Measurements from ENCODE around the gene FAM107B.

The FAM107B gene

DNA sequence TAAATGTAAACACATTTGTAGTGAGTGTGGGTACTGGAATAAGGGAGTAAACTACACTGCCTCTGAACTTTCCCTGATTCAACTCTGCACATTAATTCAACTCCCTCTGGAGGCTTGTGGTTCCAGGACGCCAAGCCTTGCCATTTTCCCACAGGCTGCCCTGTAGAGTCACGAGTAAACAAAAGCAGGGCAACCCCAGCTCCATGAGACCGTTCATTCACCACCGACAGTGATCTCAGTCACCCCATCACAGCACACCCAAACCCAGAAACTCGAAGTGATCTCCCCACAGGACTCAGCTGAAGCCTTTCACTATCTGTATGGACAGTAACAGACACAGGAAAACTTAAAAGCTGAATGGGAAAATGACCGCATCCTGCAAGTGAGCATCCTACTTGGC, 225.2 kb downstream of the FAM107B start:
- DNase-seq: no peak

DNA sequence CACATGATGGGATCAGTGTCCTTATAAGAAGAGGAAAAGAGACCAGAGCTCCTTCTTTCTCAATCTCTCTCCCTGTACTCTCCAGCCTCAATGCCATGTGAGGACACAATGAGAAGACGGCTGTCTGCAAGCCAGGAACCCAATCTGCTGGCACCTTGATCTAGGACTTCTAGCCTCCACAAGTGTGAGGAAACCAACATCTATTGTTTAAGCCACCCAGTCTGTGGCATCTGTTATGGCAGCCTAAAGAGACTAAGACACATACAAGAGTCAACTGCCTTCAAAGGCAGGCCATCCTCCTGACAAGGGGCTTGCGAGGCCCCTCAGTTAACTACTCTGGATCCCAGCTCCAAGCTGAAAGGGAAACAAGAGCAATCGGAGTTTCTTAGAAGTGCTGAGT, 225.7 kb downstream of the FAM107B start:
- DNase-seq: no peak

DNA sequence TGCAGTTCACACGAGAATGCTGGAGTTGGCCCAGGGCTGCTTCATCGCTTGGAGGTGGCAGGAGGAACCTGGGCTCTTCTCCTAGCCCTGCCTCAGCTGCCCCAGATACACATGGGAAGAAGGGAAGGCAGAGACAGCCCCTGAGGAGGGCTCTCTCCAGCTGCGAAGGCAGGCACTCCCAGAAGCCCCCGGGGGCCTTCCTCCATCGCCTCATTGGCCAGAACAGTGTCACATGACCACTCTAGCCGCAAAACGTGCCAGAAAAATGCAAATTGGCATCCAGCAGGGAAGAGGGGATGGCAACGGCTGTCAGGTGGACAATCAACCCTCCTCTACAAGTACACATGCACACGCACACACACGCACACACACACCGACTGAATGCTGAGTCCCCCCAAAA, 226.2 kb downstream of the FAM107B start:
- DNase-seq: no peak

DNA sequence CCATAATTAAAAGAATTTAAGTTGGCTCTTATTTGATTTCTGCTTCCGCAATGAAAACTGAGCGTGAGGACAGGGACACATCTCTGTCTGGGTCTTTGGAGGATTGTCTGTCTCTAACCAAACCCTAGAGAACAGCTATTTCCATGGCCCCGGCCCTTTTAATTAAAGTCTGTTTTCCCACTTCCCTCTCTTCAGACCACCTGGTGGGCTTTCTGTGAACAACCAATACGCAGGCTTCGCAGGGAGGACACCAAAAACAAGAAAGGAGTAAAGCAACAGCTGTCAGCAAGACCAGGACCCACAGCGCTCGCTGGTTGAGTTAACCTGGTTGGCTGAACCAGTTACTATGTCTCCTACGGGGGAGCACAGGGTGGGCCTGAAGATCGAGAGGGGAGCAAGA, 226.9 kb downstream of the FAM107B start:
- DNase-seq: no peak

DNA sequence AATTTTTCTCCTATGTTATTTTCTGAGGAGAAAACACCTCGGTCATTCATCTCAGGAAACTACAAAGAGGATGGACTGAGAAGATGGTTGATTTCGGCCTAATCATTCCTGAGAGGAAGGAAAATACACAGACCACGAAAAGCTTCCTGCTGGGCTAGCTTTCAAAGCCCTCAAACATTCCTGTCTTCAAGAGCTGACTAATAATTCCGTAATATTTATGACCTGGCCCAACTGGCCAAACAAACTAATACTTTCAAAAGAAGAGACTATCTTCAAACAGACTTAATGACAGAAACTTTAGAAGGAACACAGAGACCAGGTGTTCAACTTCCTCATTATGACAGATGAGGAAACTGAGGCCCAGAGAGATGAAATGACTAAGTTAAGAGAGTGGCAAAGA, 228.9 kb downstream of the FAM107B start:
- DNase-seq: no peak

DNA sequence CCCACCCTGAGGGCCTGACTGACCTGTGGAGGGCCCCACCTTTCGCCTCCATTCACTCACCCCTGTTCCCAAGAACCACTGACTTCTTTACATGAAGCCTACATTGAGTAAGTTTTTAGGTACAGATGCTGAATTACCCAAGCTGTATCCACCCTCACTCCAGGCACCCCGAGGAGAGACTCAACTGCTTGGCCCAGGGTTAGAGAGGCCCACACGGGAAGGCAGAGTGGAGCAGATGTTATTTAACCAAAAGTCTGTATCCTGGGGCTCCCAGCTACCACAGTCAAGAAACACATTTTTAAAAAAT, 230.8 kb downstream of the FAM107B start:
- DNase-seq: no peak

DNA sequence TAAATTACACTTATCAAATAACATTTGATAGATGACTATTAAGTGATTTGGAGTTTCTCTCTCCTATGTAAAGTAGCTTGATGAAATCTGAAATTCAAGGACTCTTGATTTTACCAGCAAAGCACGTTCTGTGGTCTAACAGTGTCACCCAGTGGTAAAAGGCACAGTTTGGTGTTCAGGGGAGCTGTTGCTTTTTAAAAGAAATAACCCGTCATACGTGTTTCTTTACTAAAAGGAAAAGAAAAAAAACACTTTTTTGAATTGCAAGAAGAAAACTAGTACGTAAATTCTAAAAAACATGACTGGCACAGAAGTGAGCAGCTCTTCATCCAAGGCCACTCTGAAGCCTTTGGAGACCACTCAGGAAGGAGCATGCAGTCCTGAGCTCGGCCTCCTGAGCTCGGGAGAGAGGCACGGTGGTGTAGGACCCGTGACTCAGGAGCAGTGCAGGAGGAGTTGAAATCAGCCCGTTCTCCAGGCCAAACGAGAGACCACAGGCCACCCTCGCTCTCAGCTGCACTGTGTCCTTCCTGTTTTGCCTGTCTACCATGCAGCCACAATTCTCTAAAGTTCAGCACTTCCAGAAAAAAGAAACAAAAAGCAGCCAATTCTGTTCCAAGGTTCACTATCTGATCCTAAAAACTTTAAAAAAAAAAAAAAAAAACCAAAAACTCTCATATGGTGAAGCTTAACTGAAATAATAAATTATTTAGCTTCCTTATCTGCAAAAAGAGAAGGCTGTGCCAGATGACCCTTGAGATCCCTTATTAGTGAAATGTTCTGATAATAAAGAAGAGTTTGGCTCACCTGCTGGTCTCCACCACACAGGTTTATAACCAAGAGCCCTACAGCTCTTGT, 231.4 kb downstream of the FAM107B start:
- DNase-seq: no peak

DNA sequence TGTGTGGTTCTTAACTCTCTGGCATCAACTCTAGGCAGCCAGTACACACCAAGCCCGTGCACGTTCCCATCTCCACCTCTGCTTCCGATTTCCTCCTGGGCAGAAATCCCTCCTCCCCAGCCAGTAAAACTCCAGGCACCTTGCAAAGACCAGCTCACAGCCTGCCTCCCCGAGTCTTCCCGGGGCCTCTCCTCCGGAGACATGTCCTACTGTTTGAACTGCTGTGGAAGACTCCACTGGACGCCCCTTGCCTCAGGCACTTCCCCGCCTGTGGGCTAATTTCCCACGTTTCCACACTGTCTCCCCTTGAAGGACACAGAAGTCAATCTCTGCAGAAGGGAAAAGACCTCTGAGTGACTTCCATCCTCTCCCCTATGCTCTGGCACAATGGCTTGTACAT, 233.3 kb downstream of the FAM107B start:
- no peak for DNase-seq

DNA sequence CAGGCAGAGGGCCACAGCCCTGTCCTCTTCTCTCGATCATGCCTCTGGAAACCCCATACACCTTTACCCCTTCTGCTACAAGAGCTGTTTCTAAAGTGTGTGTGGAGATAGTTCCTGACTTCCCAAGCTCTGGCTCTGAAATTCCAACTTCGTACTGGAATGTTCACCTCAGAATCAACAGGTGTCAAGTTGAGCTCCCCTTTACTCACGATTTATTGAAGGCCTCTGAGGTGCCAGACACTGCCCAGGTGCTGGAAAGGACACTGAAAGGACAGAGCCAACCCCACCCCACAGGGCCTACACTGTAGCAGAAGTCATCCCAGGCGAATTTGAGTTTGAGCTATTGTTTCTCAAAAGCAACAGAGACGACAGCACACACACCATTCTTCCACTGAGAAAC, 234.1 kb downstream of the FAM107B start:
- no peak for DNase-seq

DNA sequence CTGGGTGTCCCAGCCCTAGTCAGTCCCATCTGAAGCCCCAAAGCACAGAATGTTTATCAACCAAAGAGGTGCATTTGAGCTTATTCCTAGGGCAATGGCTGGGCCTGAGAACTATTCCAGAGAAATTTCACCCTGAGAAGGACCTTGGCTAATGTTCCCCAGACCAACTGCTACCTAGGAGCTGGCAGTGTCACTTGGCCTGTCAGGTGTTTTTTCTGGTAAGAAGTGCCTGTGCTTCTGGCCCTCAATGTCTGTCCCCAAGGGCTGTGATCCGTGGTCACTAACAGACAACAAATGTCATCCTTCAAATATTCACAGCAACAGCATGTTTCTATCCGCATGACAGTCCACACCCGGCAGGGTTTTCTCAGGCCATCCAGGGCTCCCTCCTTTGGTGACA, 234.6 kb downstream of the FAM107B start:
- no peak for DNase-seq

DNA sequence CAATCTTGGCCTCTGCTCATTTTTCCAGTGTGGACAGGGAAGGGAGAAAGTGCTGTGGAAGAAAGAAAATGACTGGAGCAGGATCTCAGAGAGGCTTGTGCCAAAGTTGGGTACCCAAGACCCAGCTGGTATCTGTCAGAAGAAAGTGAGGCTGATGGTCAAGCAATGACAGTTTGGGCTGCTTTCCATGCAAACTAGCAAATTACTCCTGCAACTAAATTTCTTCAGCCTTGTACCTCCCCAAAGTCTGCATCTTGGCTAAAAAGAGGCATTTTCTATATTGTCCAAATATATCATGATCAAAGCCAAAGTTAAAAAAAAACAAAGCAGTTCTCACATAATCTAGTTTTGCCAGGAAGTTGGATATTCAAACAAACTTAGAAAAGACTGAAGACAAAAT, 235.5 kb downstream of the FAM107B start:
- no peak for DNase-seq

DNA sequence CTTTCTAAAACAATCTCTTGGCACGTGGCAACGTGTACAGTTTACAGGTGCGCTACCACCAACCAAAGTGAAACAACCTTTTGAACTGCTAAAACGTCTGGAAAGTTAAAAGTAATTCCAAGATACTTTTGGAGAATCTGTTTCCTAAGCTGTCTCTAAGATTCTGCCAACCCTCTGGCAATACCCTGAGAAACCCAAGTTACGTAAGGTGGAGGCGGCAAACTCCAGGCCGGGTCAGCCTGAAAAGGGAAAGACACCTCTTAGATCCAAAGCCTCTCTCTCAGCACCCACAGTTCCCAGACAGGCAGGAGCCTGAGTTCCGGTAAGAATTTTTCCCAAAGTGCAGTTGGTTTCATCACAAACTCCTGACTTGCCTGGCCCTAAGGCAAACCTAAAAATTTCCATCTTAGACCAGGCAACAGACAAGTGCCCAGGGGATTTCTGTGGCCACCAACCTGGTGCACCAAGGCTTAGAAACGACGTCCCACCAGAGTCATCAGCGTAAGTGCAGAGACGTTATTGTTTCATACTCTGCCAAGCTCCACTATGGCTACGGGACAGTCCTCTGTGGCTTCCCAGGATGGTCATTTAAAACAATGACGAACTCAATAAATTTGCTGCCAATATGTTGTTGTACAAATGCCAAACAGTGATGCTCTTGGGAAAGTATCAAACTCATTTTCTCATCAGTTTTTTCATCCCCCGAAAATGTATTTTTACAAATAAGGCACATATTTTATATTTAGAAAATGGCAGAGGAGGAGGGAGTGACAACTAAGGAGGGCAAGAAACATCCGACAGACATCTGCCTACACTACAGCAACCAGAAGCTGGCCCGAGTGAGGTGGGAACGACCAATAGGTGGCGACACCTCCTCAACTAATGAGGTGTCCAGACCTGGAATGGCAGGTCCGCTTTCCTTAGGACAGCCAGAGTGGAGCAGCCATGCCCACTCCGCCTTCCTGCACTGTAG, 238.2 kb downstream of the FAM107B start:
- peak; percentile 1 to 63 for DNase-seq

DNA sequence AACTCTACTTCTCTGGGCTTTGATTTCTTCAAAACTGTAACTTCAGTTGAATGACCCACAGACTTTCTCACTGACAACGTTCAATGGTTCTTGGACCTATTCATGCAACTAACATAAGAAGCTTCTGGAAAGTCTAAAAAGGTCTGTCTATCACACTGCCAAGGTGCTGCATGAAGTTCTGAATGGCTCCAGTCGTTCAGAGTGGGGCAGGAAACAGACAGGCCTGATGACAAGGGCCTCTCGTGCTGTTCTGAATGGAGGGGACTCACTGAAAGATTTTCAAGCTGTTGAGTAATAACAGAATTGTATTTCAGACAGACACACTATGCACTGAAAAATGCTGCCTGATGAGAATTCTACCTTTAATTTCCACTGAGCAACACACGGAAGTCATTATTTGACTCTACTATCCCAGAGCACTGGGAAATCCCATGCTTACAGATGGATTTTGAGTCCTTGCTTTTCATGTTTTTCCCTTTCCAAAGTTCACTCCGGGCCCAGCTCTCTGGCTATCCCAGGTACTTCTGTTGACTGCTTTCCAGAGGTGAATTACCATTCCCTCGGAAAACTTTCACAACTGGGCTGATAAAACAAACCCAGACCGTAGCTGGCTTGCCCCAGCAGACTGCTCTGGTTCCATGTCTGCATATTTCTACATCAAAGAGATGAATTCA, 239.1 kb downstream of the FAM107B start:
- no peak for DNase-seq

DNA sequence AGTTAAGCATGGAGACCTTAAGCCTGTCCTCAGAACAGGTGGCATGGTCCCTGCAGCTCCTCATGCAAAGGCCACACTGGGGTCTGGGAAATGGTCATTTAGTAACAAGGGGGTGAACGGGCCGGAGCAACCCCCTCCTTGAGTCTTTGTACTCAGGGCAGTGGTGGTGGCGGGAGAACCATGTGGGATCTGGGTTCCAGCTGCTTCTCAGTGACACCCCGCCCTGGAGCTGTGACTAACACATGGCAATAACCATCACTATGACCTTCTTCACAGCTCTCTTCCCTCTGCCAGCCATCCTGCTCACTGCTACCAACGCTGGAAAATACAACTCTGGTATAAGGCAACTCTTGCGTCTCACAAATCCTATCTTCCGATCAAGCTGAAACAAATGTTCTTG, 240.5 kb downstream of the FAM107B start:
- DNase-seq: no peak

DNA sequence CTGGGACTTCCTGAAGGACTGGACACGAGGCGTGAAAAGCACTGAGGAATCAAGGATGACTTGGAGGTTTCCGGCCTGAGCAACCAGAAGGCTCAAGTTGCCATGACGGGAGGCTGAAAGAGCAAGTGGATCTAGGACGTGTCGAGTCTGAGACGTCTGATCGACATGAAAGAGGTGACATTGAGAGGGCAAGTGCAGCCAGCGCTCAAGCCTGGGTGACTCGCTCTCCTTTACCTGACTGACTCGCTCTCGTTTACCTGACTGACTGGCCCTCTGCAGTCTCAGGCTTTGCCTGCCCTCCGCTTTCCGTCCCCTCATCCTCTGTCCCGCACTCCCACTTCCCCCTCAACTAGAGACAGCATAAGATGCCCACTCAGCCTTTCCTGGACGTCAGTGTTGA, 241.4 kb downstream of the FAM107B start:
- no peak for DNase-seq

DNA sequence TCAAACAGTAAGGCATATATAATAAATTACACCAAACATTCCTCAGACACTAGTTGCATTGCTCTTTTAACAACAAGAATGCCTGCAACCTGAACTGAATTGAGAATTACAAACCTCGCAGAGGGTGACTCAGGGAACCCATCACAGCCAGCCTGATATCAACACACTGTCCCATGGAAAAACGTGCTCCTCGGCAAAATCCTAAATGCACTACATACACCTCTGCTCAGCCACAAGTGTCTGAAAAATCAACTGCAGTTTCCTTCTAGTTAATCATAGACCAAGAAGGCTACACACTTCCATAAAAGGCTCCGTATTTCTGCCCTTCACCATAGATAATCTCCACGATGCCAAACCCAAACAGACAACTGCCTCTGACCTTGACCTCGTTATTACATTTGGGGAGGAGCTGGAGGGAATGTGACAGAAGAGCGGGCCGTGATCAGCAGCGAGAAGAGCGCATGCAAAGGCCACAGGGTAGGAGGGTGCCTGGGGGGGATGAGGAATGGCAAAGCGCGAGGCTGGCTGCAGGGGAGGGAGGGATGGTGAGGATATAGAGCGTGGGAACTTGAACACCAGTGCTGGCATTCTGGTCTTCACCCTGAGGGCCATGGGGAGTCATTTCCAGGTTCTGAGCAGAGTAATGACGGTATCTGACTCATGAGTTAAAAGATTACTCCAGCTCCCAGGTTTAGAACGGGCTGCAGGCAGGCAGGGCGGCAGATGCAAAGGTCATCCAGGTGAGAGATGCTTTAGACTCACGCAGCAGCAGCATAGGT, 242.0 kb downstream of the FAM107B start:
- no peak for DNase-seq

DNA sequence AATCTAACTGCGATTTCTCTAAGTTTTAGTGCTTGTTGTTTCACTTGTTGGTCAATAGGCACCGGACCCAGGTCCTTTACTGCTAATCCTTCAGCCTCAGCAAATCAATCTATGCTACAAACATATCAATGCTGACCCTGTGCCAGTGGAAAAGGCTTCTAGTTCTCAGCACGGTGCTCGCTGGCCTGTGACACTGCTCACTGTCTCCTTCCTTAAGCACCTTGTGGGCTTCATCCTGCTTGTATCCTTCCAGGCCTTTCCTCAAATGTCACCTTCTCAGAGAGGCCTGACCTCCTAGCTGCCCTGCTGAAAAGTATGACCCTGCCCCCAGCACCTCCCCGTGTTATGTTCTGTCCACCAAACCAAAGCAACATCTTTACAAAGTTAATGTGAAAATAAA, 242.7 kb downstream of the FAM107B start:
- DNase-seq: no peak

DNA sequence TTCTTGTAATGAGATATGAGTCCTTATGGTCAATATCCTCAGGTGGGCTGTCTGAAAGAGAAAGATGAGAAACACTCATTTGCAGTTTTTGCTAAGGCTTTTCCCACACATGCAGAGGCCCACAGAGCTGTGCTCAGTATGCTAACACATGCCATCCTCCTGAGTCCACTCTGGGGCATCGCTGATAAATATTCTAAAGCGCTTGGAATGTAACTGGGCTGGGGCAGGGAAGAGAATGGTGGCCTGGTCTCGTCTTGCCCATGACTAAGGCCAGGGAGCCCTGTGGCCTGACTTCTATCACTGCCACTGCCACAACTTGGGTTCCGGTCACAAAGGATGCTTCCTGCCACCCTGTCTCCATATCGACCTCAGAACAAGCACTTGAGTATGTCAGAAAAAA, 244.2 kb downstream of the FAM107B start:
- no peak for DNase-seq

DNA sequence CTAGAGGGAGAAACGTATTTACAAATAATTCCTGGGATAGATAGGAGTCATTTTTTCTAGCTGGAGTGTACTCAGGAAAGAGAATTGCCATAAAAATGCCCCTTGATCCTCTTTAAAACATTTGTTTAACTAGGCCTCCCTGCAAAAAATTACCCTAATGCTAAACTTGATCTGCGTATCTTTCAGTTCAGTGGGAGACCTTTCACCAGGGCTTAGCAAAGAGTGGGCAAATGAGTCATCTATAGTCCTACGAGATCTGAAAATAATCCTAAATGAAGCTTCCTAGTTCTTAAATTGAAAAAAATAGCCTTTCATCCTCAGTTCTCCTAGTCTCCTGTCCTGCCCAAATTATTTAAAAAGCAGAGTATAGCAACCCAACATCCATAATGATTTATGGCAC, 245.3 kb downstream of the FAM107B start:
- DNase-seq: no peak

DNA sequence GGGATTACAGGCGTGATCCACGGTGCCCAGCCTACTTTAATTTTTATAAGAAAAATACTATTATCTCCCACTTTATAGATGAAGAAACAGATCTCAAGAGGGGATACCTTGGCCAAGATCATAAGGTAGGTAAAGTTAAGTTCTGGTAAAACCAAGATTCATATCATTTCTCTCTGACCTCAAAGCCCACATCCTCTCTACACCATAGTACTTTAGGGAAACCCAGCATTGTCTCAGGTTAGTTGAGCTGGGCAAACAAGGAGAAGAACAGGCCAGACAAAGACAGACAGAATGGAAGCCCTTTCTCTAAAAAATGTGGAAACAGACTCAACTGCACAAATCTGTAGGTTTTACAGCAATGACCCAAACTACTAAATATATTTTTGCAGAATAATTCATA, 246.2 kb downstream of the FAM107B start:
- DNase-seq: no peak

DNA sequence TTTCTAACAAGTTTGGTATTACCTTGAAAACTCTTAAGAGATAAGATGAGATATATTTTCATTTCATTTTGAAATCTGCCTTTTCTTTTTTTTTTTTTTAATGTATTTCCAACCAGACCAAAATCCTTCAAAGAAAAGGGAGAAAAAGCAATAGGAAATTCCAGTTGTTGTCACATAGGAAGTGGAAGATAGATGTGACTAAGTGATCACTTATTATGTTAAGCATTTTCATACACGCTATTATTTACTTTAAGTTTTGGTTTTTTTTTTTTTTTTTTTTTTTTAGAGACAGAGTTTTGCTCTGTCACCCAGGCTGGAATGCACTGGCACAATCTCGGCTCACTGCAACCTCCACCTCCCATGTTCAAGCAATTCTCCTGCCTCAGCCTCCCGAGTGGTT, 246.8 kb downstream of the FAM107B start:
- no peak for DNase-seq

DNA sequence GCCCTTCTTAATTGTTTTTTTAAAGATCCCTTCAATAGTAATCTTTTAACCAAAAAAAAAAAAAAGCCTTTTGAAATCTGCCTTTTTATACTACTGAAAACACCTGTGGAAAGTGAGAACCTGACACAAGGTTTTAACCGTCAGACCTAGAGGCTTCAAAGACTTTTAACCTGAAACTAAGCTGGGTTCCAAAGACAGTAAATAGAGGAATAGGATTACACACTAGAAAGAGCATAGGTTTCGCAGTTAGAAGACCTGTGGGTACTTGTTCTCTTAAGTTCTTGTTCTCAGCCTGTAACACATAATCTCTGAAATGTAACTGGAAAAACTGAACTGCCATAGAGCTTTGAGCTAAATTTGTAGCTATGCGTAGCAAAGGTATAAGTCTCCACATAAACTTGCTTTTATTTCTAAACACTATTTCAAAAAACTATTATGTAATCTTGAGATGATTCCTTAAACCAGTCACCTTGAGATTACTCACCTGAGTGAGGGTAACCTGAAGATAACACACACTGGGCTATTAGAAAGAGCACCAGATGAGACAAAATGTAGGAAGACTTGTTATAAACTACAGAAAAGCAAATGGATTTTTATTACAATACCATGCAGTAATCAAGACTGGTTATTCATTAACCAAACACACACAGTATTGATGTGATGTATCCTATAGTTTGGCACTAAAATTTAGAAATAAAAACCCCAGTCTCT, 247.4 kb downstream of the FAM107B start:
- DNase-seq: no peak
